OCI-LY7 (cell line): ENCODE measurements around the gene SMAD4.

Source experiments
- CTCF ChIP-seq: fragments of 200-600 bp; sonication (generic); conservative IDR thresholded peaks from 2 replicates; pipeline ENCODE4 v1.5.1; 2014; ENCODE audit warnings: mild to moderate bottlenecking, antibody characterized with exemption, low read length, moderate library complexity, mixed read lengths
- EZH2phosphoT487 ChIP-seq: fragments of 200-600 bp; sonication (generic); IDR thresholded peaks from 2 replicates; pipeline ENCODE4 v1.6.1; 2018; ENCODE audit warnings: low read depth, borderline replicate concordance, mild to moderate bottlenecking, mixed run types, antibody characterized with exemption, low read length, moderate library complexity, mixed read lengths

- TF ChIP-seq CTCF (no peak), EZH2phosphoT487 (no peak)
Observed at GRCh38 chr18:51029694-51030536, at the start of gene SMAD4.
